CD14-positive monocyte (primary cell): ENCODE measurements around the gene USP53. TPM values are rescaled to one million over a fixed set of nuclear protein-coding genes. Genes with fewer than 3 reads are reported as not detected.
A peak's percentile ranks its signal among the peaks of the same experiment; 100 is the strongest.

ENCODE experiments used
- DNase-seq, 3 donors: peaks; one replicate each; pipeline ENCODE4 v3.0.0-alpha.2; 2011 to 2022
- H2AFZ ChIP-seq: 2 replicates; pipeline ENCODE4 v1.6.0; 2012; ENCODE audit warnings: mild to moderate bottlenecking, low read depth, low read length, inconsistent platforms; ENCODE audit not compliant: insufficient read depth, poor library complexity, severe bottlenecking
- H3K27ac ChIP-seq, 2 donors: 1 replicate in 1 of 2; 2 replicates in 1 of 2; pipeline ENCODE4 v1.5.1; 2012 to 2013; ENCODE audit warnings: low read length in 2 of 2, control low read depth in 1 of 2, inconsistent platforms in 1 of 2, low read depth in 1 of 2, mild to moderate bottlenecking in 1 of 2
- H3K27me3 ChIP-seq, 2 donors: one replicate each; pipeline versions ENCODE4 v1.6.0 to v1.6.1; 2011 to 2013; ENCODE audit warnings: low read length in 2 of 2; ENCODE audit not compliant: control insufficient read depth in 2 of 2, insufficient read depth in 2 of 2
- H3K36me3 ChIP-seq, 2 donors: replicated peaks in 1 of 2; 1 replicate in 1 of 2; 2 replicates in 1 of 2; pipeline versions ENCODE4 v1.5.1 to v1.6.1; 2012 to 2013; ENCODE audit warnings: low read length in 2 of 2, control low read depth in 1 of 2, inconsistent platforms in 1 of 2, mild to moderate bottlenecking in 1 of 2; ENCODE audit not compliant: insufficient read depth in 2 of 2, control insufficient read depth in 1 of 2
- H3K4me1 ChIP-seq, 2 donors: 1 replicate in 1 of 2; 2 replicates in 1 of 2; pipeline versions ENCODE4 v1.5.1 to v1.6.1; 2012 to 2013; ENCODE audit warnings: low read length in 2 of 2, control low read depth in 1 of 2, inconsistent platforms in 1 of 2, mild to moderate bottlenecking in 1 of 2, moderate library complexity in 1 of 2; ENCODE audit not compliant: insufficient read depth in 2 of 2, control insufficient read depth in 1 of 2
- H3K4me2 ChIP-seq: replicated peaks from 2 replicates; pipeline ENCODE3; 2012; ENCODE audit warnings: low read length, moderate library complexity, mild to moderate bottlenecking; ENCODE audit not compliant: poor library complexity, severe bottlenecking; ENCODE audit errors: extremely low read depth
- H3K4me3 ChIP-seq, 3 experiments: fragments of 200-600 bp in 1 of 3; sonication (generic) in 1 of 3; replicated peaks in 1 of 3; 1 replicate in 2 of 3; 2 replicates in 1 of 3; pipeline ENCODE4 v1.5.1; 2011 to 2013; ENCODE audit warnings: low read length in 3 of 3, mild to moderate bottlenecking in 3 of 3, control low read depth in 2 of 3, low read depth in 2 of 3, inconsistent platforms in 1 of 3, moderate library complexity in 1 of 3
- H3K79me2 ChIP-seq: 2 replicates; pipeline ENCODE4 v1.6.0; 2012; ENCODE audit warnings: mild to moderate bottlenecking, control low read depth, inconsistent platforms, low read length, moderate library complexity; ENCODE audit not compliant: insufficient read depth
- H3K9ac ChIP-seq: 2 replicates; pipeline ENCODE4 v1.6.0; 2017; ENCODE audit warnings: low read length, mild to moderate bottlenecking; ENCODE audit not compliant: insufficient read depth, poor library complexity, severe bottlenecking
- H3K9me3 ChIP-seq, 2 donors: replicated peaks in 1 of 2; 1 replicate in 1 of 2; 2 replicates in 1 of 2; pipeline versions ENCODE4 v1.5.1 to v1.6.1; 2012 to 2013; ENCODE audit warnings: low read length in 2 of 2, control low read depth in 1 of 2; ENCODE audit not compliant: control insufficient read depth in 1 of 2, insufficient read depth in 1 of 2
- H4K20me1 ChIP-seq: 2 replicates; pipeline ENCODE4 v1.6.0; 2012; ENCODE audit warnings: mild to moderate bottlenecking, low read length, control low read depth, moderate library complexity; ENCODE audit not compliant: insufficient read depth
- H3K27ac Mint-ChIP-seq, 7 donors: one replicate each; pipeline ENCODE4 v1.8.0; 2020; ENCODE audit warnings: mild to moderate bottlenecking in 7 of 7, mixed read lengths in 7 of 7, moderate library complexity in 6 of 7, inconsistent platforms in 2 of 7
- H3K27me3 Mint-ChIP-seq, 3 donors: one replicate each; pipeline ENCODE4 v1.8.0; 2021 to 2022; ENCODE audit warnings: low read depth in 3 of 3, mild to moderate bottlenecking in 3 of 3, mixed read lengths in 3 of 3, moderate library complexity in 3 of 3, inconsistent platforms in 1 of 3
- H3K36me3 Mint-ChIP-seq, 2 donors: one replicate each; pipeline ENCODE4 v1.8.0; 2020; ENCODE audit warnings: mixed read lengths in 2 of 2, inconsistent platforms in 1 of 2, mild to moderate bottlenecking in 1 of 2
- H3K4me1 Mint-ChIP-seq: one replicate; pipeline ENCODE4 v1.8.0; 2020; ENCODE audit warnings: mild to moderate bottlenecking, mixed read lengths
- H3K4me3 Mint-ChIP-seq, 2 donors: one replicate each; pipeline ENCODE4 v1.8.0; 2020; ENCODE audit warnings: mild to moderate bottlenecking in 2 of 2, mixed read lengths in 2 of 2, moderate library complexity in 1 of 2
- H3K9me3 Mint-ChIP-seq, 7 donors: one replicate each; pipeline ENCODE4 v1.8.0; 2020 to 2022; ENCODE audit warnings: mixed read lengths in 7 of 7, mild to moderate bottlenecking in 6 of 7, moderate library complexity in 6 of 7, inconsistent platforms in 2 of 7
- WGBS: methylation state at CpG from one replicate; pipeline ENCODE4 v1.1.5; 2013; ENCODE audit warnings: missing lambda C conversion rate; ENCODE audit not compliant: insufficient coverage; 5-methylcytosine and 5-hydroxymethylcytosine counted together
- intact Hi-C, 2 donors: fragments of 100-400 bp; cut with micrococcal nuclease; formaldehyde crosslinking; loops; one replicate each; pipeline versions ENCODE4 v1.15.0 to v1.15.1; 2023
- polyA plus RNA-seq, 3 donors: library from polyadenylated mRNA; depleted of rRNA in 1 of 3; unstranded in 2 of 3; stranded (reverse) in 1 of 3; fragments of 300-500 nt in 2 of 3; fragments of >200 nt in 1 of 3; fragmentation: Illumina TruSeq in 2 of 3; gene quantifications; 1 replicate in 2 of 3; 2 replicates in 1 of 3; pipeline ENCODE4 v1.2.3, GENCODE V29; 2012 to 2021
- TF ChIP-seq, protein P1 (sequence below): fragments of 200-600 bp; IDR thresholded peaks from one replicate; pipeline ENCODE4 v1.8.0; 2022; ENCODE audit warnings: antibody characterized with exemption, mild to moderate bottlenecking

The USP53 gene
- polyA plus RNA-seq, 3 donors: 0.11 to 0.44 (median 0.22) TPM

DNA sequence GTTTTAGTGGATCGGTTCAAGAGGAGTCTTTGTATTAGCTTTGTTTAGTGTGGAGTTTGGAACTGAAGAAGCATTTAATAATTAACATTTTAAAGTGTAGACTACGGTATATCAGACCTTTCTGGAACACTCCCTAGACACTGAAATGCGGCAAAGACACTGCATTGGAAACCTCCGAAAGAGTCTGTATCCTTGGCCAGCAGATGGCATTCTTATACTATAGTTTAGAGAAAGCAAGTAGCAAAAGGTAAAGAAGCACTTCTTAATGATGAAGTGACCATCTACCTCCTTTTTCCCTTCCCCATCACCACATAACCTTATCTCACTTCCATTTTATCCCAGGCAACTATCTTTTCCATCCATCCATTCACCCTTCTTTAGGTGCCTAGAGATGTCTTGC is 101.8 kb downstream of the USP53 start:
- Histone ChIP-seq H3K4me1 (peaks cover 0 to 3% of the 10 kb centered on the region in 2 donors), H4K20me1 (no peaks in the 10 kb centered on the region), H3K4me3 (no peak overlapping the region), H3K9me3 (no peaks in the 10 kb centered on the region), H3K27ac (no peak overlapping the region), H3K36me3 (no peaks in the 10 kb centered on the region), H3K79me2 (no peaks in the 10 kb centered on the region), H3K9ac (no peak overlapping the region), H3K4me2 (no peak overlapping the region), H3K27me3 (no peaks in the 10 kb centered on the region), H2AFZ (no peak overlapping the region)
- DNase-seq: peak; percentile 14 to 48 (median 32)
- no CpG with 5 or more reads among the region's 4 CpGs for WGBS
- Mint-ChIP-seq H3K4me3 (no peak overlapping the region), H3K4me1 (peaks cover 7% of the 10 kb centered on the region), H3K27me3 (no peaks in the 10 kb centered on the region), H3K9me3 (no peaks in the 10 kb centered on the region), H3K27ac (peak overlapping the region in 1 of 7 donors; percentile 47), H3K36me3 (no peaks in the 10 kb centered on the region)
- intact Hi-C loops: no loop called here
- TF ChIP-seq, protein P1, sequence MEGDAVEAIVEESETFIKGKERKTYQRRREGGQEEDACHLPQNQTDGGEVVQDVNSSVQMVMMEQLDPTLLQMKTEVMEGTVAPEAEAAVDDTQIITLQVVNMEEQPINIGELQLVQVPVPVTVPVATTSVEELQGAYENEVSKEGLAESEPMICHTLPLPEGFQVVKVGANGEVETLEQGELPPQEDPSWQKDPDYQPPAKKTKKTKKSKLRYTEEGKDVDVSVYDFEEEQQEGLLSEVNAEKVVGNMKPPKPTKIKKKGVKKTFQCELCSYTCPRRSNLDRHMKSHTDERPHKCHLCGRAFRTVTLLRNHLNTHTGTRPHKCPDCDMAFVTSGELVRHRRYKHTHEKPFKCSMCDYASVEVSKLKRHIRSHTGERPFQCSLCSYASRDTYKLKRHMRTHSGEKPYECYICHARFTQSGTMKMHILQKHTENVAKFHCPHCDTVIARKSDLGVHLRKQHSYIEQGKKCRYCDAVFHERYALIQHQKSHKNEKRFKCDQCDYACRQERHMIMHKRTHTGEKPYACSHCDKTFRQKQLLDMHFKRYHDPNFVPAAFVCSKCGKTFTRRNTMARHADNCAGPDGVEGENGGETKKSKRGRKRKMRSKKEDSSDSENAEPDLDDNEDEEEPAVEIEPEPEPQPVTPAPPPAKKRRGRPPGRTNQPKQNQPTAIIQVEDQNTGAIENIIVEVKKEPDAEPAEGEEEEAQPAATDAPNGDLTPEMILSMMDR: peak; percentile 56

DNA sequence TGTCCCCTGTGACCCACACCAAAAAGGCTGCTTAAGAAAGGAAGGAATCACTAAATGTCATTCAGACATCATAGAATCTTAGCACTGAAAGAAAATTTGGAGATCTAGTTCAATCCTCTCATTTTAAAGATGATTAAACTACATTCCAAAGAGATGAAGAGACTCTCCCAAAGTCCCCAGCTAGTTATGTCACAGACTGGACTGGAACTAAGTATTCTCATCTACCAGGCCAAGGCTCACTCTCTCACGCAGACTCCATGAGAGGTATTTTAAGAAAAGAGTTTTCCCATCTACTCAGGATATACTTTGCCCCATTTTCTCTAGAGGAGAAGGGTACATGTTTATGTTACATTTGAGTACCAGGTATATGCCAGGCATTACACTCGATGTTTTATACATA is 102.5 kb downstream of the USP53 start:
- no peak overlapping the region for H3K27ac ChIP-seq
- no peaks in the 10 kb centered on the region for H3K27me3 ChIP-seq
- no peaks in the 10 kb centered on the region for H4K20me1 ChIP-seq
- intact Hi-C loops: no loop called here
- peaks cover 0 to 3% of the 10 kb centered on the region in 2 donors for H3K4me1 ChIP-seq
- H3K9me3 ChIP-seq: no peaks in the 10 kb centered on the region
- Mint-ChIP-seq H3K36me3 (no peaks in the 10 kb centered on the region), H3K27ac (peak overlapping the region in 1 of 7 donors; percentile 51), H3K4me3 (no peak overlapping the region), H3K27me3 (no peaks in the 10 kb centered on the region), H3K4me1 (peaks cover 7% of the 10 kb centered on the region), H3K9me3 (no peaks in the 10 kb centered on the region)
- no peak overlapping the region for H3K4me2 ChIP-seq
- H2AFZ ChIP-seq: no peak overlapping the region
- no peak overlapping the region for H3K4me3 ChIP-seq
- H3K9ac ChIP-seq: no peak overlapping the region
- DNase-seq: no peak
- no peaks in the 10 kb centered on the region for H3K79me2 ChIP-seq
- TF ChIP-seq, protein P1: no peak
- WGBS: no CpG with 5 or more reads among the region's 2 CpGs
- H3K36me3 ChIP-seq: no peaks in the 10 kb centered on the region
